WTC11 (cell line): ENCODE data around the gene BBS1. TPM values are rescaled to one million over a fixed set of nuclear protein-coding genes. Genes with fewer than 3 reads are reported as not detected.

Experiments used
- ATAC-seq: fragments of 200-7000 bp; cut with Tn5 transposase; 2 replicates; pipeline ENCODE4 v1.10.0; 2021; ENCODE audit warnings: mild to moderate bottlenecking, moderate library complexity
- CTCF ChIA-PET: fragments of 300-600 bp; sonication (Branson Sonifier 250); formaldehyde crosslinking; loops from one replicate; lab custom pipeline; 2021; ENCODE audit warnings: antibody characterized with exemption; lab: Charles Lee
- POLR2A ChIA-PET: fragments of 350-600 bp; sonication (Branson Sonifier 250); formaldehyde crosslinking; loops from one replicate; lab custom pipeline; 2021; ENCODE audit warnings: antibody characterized with exemption; lab: Charles Lee
- DNase-seq: peaks from one replicate; pipeline ENCODE4 v3.0.0; 2021; ENCODE audit warnings: low spot score
- H3K27ac Mint-ChIP-seq: 2 replicates; pipeline ENCODE4 v1.8.0; 2021; ENCODE audit warnings: mixed read lengths
- H3K27me3 Mint-ChIP-seq: 2 replicates; pipeline ENCODE4 v1.8.0; 2021; ENCODE audit warnings: low read depth, mild to moderate bottlenecking, moderate library complexity, mixed read lengths
- H3K36me3 Mint-ChIP-seq: 2 replicates; pipeline ENCODE4 v1.8.0; 2021; ENCODE audit warnings: mixed read lengths
- H3K4me1 Mint-ChIP-seq: 2 replicates; pipeline ENCODE4 v1.8.0; 2022; ENCODE audit warnings: mixed read lengths
- H3K4me3 Mint-ChIP-seq: 2 replicates; pipeline ENCODE4 v1.8.0; 2021; ENCODE audit warnings: mild to moderate bottlenecking, moderate library complexity, mixed read lengths
- H3K9me3 Mint-ChIP-seq: 2 replicates; pipeline ENCODE4 v1.8.0; 2021; ENCODE audit warnings: mixed read lengths
- ATF3 ChIP-seq: sonication (generic); formaldehyde crosslinking; conservative IDR thresholded peaks from 2 replicates; pipeline ENCODE4 v1.8.1; 2022; ENCODE audit warnings: mild to moderate bottlenecking, missing genetic modification reagents
- CBFB ChIP-seq: sonication (generic); formaldehyde crosslinking; IDR thresholded peaks from 2 replicates; pipeline ENCODE4 v1.8.1; 2022; ENCODE audit warnings: mild to moderate bottlenecking, low read depth, missing genetic modification reagents
- CREB1 ChIP-seq: sonication (generic); formaldehyde crosslinking; IDR thresholded peaks from 2 replicates; pipeline ENCODE4 v1.8.0; 2023; ENCODE audit warnings: mild to moderate bottlenecking, missing genetic modification reagents
- E2F4 ChIP-seq: sonication (generic); formaldehyde crosslinking; IDR thresholded peaks from 2 replicates; pipeline ENCODE4 v1.8.1; 2022; ENCODE audit warnings: low read depth, mild to moderate bottlenecking, moderate library complexity, missing genetic modification reagents, borderline replicate concordance
- E2F5 ChIP-seq: sonication (generic); formaldehyde crosslinking; IDR thresholded peaks from 2 replicates; pipeline ENCODE4 v1.8.1; 2022; ENCODE audit warnings: mild to moderate bottlenecking, moderate library complexity, missing genetic modification reagents
- ESRRA ChIP-seq: sonication (generic); formaldehyde crosslinking; IDR thresholded peaks from 2 replicates; pipeline ENCODE4 v1.8.1; 2022; ENCODE audit warnings: mild to moderate bottlenecking, missing genetic modification reagents, borderline replicate concordance
- FOXK1 ChIP-seq: sonication (generic); formaldehyde crosslinking; IDR thresholded peaks from 2 replicates; pipeline ENCODE4 v1.8.0; 2022; ENCODE audit warnings: mild to moderate bottlenecking, moderate library complexity, missing genetic modification reagents
- FOXP4 ChIP-seq: sonication (generic); formaldehyde crosslinking; IDR thresholded peaks from 2 replicates; pipeline ENCODE4 v1.8.0; 2022; ENCODE audit warnings: mild to moderate bottlenecking, missing genetic modification reagents
- GABPB1 ChIP-seq: sonication (generic); formaldehyde crosslinking; IDR thresholded peaks from 2 replicates; pipeline ENCODE4 v1.8.1; 2023; ENCODE audit warnings: mild to moderate bottlenecking, missing genetic modification reagents
- HMGA2 ChIP-seq: fragments of 250-450 bp; sonication (Bioruptor Pico); IDR thresholded peaks from 2 replicates; pipeline ENCODE4 v1.4.0; 2021; ENCODE audit warnings: mild to moderate bottlenecking, moderate library complexity
- IRF2 ChIP-seq: sonication (generic); formaldehyde crosslinking; IDR thresholded peaks from 2 replicates; pipeline ENCODE4 v1.8.0; 2022; ENCODE audit warnings: low read depth, missing genetic modification reagents, borderline replicate concordance
- JAZF1 ChIP-seq: fragments of 250-450 bp; sonication (Bioruptor Pico); IDR thresholded peaks from 2 replicates; pipeline ENCODE4 v1.9.0; 2021; ENCODE audit warnings: moderate library complexity, mild to moderate bottlenecking, inconsistent platforms
- MXD4 ChIP-seq: fragments of 250-450 bp; sonication (Bioruptor Pico); IDR thresholded peaks from 2 replicates; pipeline ENCODE4 v1.8.0; 2021; ENCODE audit warnings: mild to moderate bottlenecking, moderate library complexity, borderline replicate concordance
- MYBL2 ChIP-seq: sonication (generic); formaldehyde crosslinking; IDR thresholded peaks from 2 replicates; pipeline ENCODE4 v1.8.1; 2023; ENCODE audit warnings: mild to moderate bottlenecking, moderate library complexity, missing genetic modification reagents
- PRRX2 ChIP-seq: fragments of 250-450 bp; sonication (Bioruptor Pico); IDR thresholded peaks from 2 replicates; pipeline ENCODE4 v1.8.0; 2021; ENCODE audit warnings: mild to moderate bottlenecking
- SMAD3 ChIP-seq: sonication (generic); formaldehyde crosslinking; IDR thresholded peaks from 2 replicates; pipeline ENCODE4 v1.8.0; 2022; ENCODE audit warnings: missing genetic modification reagents, mild to moderate bottlenecking, borderline replicate concordance
- TEAD1 ChIP-seq: sonication (generic); formaldehyde crosslinking; IDR thresholded peaks from 2 replicates; pipeline ENCODE4 v1.8.0; 2022; ENCODE audit warnings: mild to moderate bottlenecking, missing genetic modification reagents
- ZBTB21 ChIP-seq: sonication (generic); formaldehyde crosslinking; IDR thresholded peaks from 2 replicates; pipeline ENCODE4 v1.8.1; 2023; ENCODE audit warnings: mild to moderate bottlenecking, missing genetic modification reagents, borderline replicate concordance
- ZMAT4 ChIP-seq: fragments of 250-450 bp; sonication (Bioruptor Pico); IDR thresholded peaks from 2 replicates; pipeline ENCODE4 v1.9.0; 2021; ENCODE audit warnings: mild to moderate bottlenecking
- ZNF121 ChIP-seq: sonication (generic); formaldehyde crosslinking; IDR thresholded peaks from 2 replicates; pipeline ENCODE4 v1.8.0; 2023; ENCODE audit warnings: missing genetic modification reagents
- total RNA-seq: library from RNA; stranded (reverse); gene quantifications from 3 replicates; pipeline ENCODE4 v1.2.3, GENCODE V29; 2021
- TF ChIP-seq, protein P1 (sequence below): sonication (generic); formaldehyde crosslinking; IDR thresholded peaks from 2 replicates; pipeline ENCODE4 v1.8.0; 2023; ENCODE audit warnings: mild to moderate bottlenecking, missing genetic modification reagents
- TF ChIP-seq, protein P2 (sequence below): sonication (generic); formaldehyde crosslinking; IDR thresholded peaks from 2 replicates; pipeline ENCODE4 v1.8.1; 2022; ENCODE audit warnings: low read depth, missing genetic modification reagents, borderline replicate concordance
- TF ChIP-seq, protein P3 (sequence below): fragments of 200-600 bp; IDR thresholded peaks from 2 replicates; pipeline ENCODE4 v1.8.0; 2022; ENCODE audit warnings: antibody characterized with exemption

Gene BBS1
- total RNA-seq, 1 experiment from 2014 or later = 26.8 TPM

- Mint-ChIP-seq H3K9me3 (no peaks in the 10 kb centered on the region), H3K4me1 (no peaks in the 10 kb centered on the region), H3K27ac (0 out of 2 replicates have a peak overlapping the region, but pooled peaks have one; percentile 8), H3K36me3 (peaks cover 4% of the 10 kb centered on the region; the same call in 1 of the 2 replicates), H3K4me3 (no peak overlapping the region), H3K27me3 (no peaks in the 10 kb centered on the region)
- no peak for DNase-seq
- ChIA-PET POLR2A (no interaction called here), CTCF (interaction anchor here (1.7 kb wide), 1 partner anchor 14 kb away, joined by 8 read pairs; no protein-coding TSS in a partner anchor)
- ATAC-seq = no peak
- no peak for TF ChIP-seq E2F5 (CRISPR knock-in tag)
- no peak for TF ChIP-seq JAZF1 (CRISPR knock-in tag)
- TF ChIP-seq, protein P1, sequence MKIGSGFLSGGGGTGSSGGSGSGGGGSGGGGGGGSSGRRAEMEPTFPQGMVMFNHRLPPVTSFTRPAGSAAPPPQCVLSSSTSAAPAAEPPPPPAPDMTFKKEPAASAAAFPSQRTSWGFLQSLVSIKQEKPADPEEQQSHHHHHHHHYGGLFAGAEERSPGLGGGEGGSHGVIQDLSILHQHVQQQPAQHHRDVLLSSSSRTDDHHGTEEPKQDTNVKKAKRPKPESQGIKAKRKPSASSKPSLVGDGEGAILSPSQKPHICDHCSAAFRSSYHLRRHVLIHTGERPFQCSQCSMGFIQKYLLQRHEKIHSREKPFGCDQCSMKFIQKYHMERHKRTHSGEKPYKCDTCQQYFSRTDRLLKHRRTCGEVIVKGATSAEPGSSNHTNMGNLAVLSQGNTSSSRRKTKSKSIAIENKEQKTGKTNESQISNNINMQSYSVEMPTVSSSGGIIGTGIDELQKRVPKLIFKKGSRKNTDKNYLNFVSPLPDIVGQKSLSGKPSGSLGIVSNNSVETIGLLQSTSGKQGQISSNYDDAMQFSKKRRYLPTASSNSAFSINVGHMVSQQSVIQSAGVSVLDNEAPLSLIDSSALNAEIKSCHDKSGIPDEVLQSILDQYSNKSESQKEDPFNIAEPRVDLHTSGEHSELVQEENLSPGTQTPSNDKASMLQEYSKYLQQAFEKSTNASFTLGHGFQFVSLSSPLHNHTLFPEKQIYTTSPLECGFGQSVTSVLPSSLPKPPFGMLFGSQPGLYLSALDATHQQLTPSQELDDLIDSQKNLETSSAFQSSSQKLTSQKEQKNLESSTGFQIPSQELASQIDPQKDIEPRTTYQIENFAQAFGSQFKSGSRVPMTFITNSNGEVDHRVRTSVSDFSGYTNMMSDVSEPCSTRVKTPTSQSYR (CRISPR knock-in tag) = no peak
- TF ChIP-seq MXD4 (CRISPR knock-in tag) = no peak
- TF ChIP-seq E2F4 (CRISPR knock-in tag) = no peak
- TF ChIP-seq PRRX2 (CRISPR knock-in tag) = no peak
- TF ChIP-seq CREB1 (CRISPR knock-in tag) = no peak
- no peak for TF ChIP-seq ATF3
- TF ChIP-seq HMGA2 (CRISPR knock-in tag) = no peak
- no peak for TF ChIP-seq ZBTB21
- TF ChIP-seq MYBL2 = no peak
- TF ChIP-seq ESRRA = no peak
- TF ChIP-seq, protein P2, sequence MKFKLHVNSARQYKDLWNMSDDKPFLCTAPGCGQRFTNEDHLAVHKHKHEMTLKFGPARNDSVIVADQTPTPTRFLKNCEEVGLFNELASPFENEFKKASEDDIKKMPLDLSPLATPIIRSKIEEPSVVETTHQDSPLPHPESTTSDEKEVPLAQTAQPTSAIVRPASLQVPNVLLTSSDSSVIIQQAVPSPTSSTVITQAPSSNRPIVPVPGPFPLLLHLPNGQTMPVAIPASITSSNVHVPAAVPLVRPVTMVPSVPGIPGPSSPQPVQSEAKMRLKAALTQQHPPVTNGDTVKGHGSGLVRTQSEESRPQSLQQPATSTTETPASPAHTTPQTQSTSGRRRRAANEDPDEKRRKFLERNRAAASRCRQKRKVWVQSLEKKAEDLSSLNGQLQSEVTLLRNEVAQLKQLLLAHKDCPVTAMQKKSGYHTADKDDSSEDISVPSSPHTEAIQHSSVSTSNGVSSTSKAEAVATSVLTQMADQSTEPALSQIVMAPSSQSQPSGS (CRISPR knock-in tag) = no peak
- TF ChIP-seq ZNF121 (CRISPR knock-in tag) = no peak
- TF ChIP-seq FOXP4 = no peak
- no peak for TF ChIP-seq SMAD3
- TF ChIP-seq CBFB (CRISPR knock-in tag) = no peak
These were observed 5.1 kb upstream of the BBS1 start for GRCh38 chr11:66505276-66505816.

GRCh38 chr11:66509131-66509561, 1.3 kb upstream of the BBS1 start:
- H3K9me3 Mint-ChIP-seq = no peaks in the 10 kb centered on the region
- peaks cover 7% of the 10 kb centered on the region for H3K4me1 Mint-ChIP-seq
- peaks cover 6% of the 10 kb centered on the region; the same call in 1 of the 2 replicates for H3K36me3 Mint-ChIP-seq
- POLR2A ChIA-PET = interaction anchor here (1.8 kb wide), 1 partner anchor 29 kb away, joined by 3 read pairs; the partner anchor contains the start of gene DPP3
- CTCF ChIA-PET = interaction anchor here (0.6 to 3.6 kb wide), 4 partner anchors 10 to 169 kb away, joined by 3 to 17 read pairs (median 8); partner anchors contain the start of gene RBM4B
- H3K4me3 Mint-ChIP-seq = no peak overlapping the region
- ATAC-seq (no peak), DNase-seq (no peak)
- H3K27me3 Mint-ChIP-seq = no peaks in the 10 kb centered on the region
- no peak overlapping the region for H3K27ac Mint-ChIP-seq
- TF ChIP-seq IRF2 (CRISPR knock-in tag) = no peak
- no peak for TF ChIP-seq FOXK1 (CRISPR knock-in tag)
- TF ChIP-seq, protein P3, sequence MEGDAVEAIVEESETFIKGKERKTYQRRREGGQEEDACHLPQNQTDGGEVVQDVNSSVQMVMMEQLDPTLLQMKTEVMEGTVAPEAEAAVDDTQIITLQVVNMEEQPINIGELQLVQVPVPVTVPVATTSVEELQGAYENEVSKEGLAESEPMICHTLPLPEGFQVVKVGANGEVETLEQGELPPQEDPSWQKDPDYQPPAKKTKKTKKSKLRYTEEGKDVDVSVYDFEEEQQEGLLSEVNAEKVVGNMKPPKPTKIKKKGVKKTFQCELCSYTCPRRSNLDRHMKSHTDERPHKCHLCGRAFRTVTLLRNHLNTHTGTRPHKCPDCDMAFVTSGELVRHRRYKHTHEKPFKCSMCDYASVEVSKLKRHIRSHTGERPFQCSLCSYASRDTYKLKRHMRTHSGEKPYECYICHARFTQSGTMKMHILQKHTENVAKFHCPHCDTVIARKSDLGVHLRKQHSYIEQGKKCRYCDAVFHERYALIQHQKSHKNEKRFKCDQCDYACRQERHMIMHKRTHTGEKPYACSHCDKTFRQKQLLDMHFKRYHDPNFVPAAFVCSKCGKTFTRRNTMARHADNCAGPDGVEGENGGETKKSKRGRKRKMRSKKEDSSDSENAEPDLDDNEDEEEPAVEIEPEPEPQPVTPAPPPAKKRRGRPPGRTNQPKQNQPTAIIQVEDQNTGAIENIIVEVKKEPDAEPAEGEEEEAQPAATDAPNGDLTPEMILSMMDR = no peak
- no peak for TF ChIP-seq GABPB1 (CRISPR knock-in tag)
- no peak for TF ChIP-seq TEAD1 (CRISPR knock-in tag)
- TF ChIP-seq ZMAT4 = no peak
- TF ChIP-seq JAZF1 (CRISPR knock-in tag) = no peak
